IMR-90 (cell line): Measurements from ENCODE around the gene POMT1. TPM values are rescaled to one million over a fixed set of nuclear protein-coding genes. Genes with fewer than 3 reads are reported as not detected.
A peak's percentile ranks its signal among the peaks of the same experiment; 100 is the strongest.

Experiments used
- ATAC-seq: fragments of 200-7000 bp; cut with Tn5 transposase; 2 replicates; pipeline ENCODE4 v1.9.1; 2020; ENCODE audit warnings: low read depth, mild to moderate bottlenecking, moderate library complexity
- BruUV-seq: library from RNA; stranded (reverse); fragments of 400-500 nt; replicated peaks from 2 replicates; lab custom pipeline; 2021; lab: Mats Ljungman, UMichigan
- CTCF ChIA-PET: fragments of 300-600 bp; formaldehyde crosslinking; extraction: SDS; loops from one replicate; lab custom pipeline; 2021; ENCODE audit warnings: antibody characterized with exemption; lab: Yijun Ruan, JAX
- POLR2A ChIA-PET: fragments of 300-600 bp; sonication (Branson Sonifier 250); formaldehyde crosslinking; loops from one replicate; lab custom pipeline; 2022; ENCODE audit warnings: antibody characterized with exemption; ENCODE audit not compliant: unreplicated experiment; lab: Charles Lee
- DNase-seq: peaks from one replicate; pipeline ENCODE4 v3.0.0; 2013
- H2AFZ ChIP-seq: replicated peaks from 2 replicates; pipeline ENCODE3; 2013; ENCODE audit warnings: low read length, mild to moderate bottlenecking; ENCODE audit not compliant: poor library complexity
- H2AK5ac ChIP-seq: 2 replicates; pipeline ENCODE4 v1.6.1; 2013; ENCODE audit warnings: low read depth, low read length, inconsistent platforms
- H2AK9ac ChIP-seq: replicated peaks from 2 replicates; pipeline ENCODE3; 2013; ENCODE audit warnings: mild to moderate bottlenecking, low read depth, low read length, moderate library complexity; ENCODE audit not compliant: poor library complexity
- H2BK120ac ChIP-seq: 2 replicates; pipeline ENCODE4 v1.6.1; 2013; ENCODE audit warnings: low read depth, low read length, inconsistent platforms
- H2BK15ac ChIP-seq: 3 replicates; pipeline ENCODE4 v1.6.1; 2013; ENCODE audit warnings: low read depth, low read length, inconsistent platforms
- H2BK20ac ChIP-seq: 2 replicates; pipeline ENCODE4 v1.6.1; 2013; ENCODE audit warnings: low read depth, mild to moderate bottlenecking, inconsistent platforms, low read length, moderate library complexity
- H2BK5ac ChIP-seq: 2 replicates; pipeline ENCODE4 v1.6.1; 2013; ENCODE audit warnings: mild to moderate bottlenecking, low read depth, low read length, inconsistent platforms; ENCODE audit not compliant: poor library complexity, severe bottlenecking
- H3K14ac ChIP-seq: replicated peaks from 2 replicates; pipeline ENCODE4 v1.6.1; 2013; ENCODE audit warnings: low read depth, low read length, inconsistent platforms
- H3K18ac ChIP-seq: 2 replicates; pipeline ENCODE4 v1.6.1; 2013; ENCODE audit warnings: low read depth, low read length, control low read depth
- H3K23ac ChIP-seq: 2 replicates; pipeline ENCODE4 v1.6.1; 2013; ENCODE audit warnings: low read depth, low read length, inconsistent platforms
- H3K27ac ChIP-seq: 2 replicates; pipeline ENCODE4 v1.5.1; 2013; ENCODE audit warnings: mild to moderate bottlenecking, control low read depth, low read length; ENCODE audit not compliant: insufficient read depth
- H3K27me3 ChIP-seq: 2 replicates; pipeline ENCODE4 v1.6.1; 2013; ENCODE audit warnings: low read length; ENCODE audit not compliant: control insufficient read depth, insufficient read depth
- H3K36me3 ChIP-seq: 2 replicates; pipeline ENCODE4 v1.6.1; 2013; ENCODE audit warnings: low read length, mixed read lengths; ENCODE audit not compliant: control insufficient read depth, insufficient read depth
- H3K4ac ChIP-seq: 2 replicates; pipeline ENCODE4 v1.6.1; 2013; ENCODE audit warnings: low read depth, low read length, inconsistent platforms
- H3K4me1 ChIP-seq: 2 replicates; pipeline ENCODE4 v1.6.1; 2013; ENCODE audit warnings: low read length, mixed read lengths; ENCODE audit not compliant: control insufficient read depth, insufficient read depth
- H3K4me2 ChIP-seq: 2 replicates; pipeline ENCODE4 v1.6.1; 2013; ENCODE audit warnings: low read depth, mild to moderate bottlenecking, control low read depth, low read length, moderate library complexity
- H3K4me3 ChIP-seq: 2 replicates; pipeline ENCODE4 v1.5.1; 2013; ENCODE audit warnings: low read depth, mild to moderate bottlenecking, control low read depth, low read length, moderate library complexity; ENCODE audit not compliant: insufficient read depth
- H3K56ac ChIP-seq: 2 replicates; pipeline ENCODE4 v1.6.1; 2013; ENCODE audit warnings: low read length, inconsistent platforms; ENCODE audit not compliant: insufficient read depth; ENCODE audit errors: extremely low read depth
- H3K79me1 ChIP-seq, 2 experiments: 2 replicates each; pipeline ENCODE4 v1.6.1; 2013; ENCODE audit warnings: low read length in 2 of 2, inconsistent platforms in 1 of 2, low read depth in 1 of 2
- H3K9ac ChIP-seq: 2 replicates; pipeline ENCODE4 v1.6.1; 2013; ENCODE audit warnings: low read depth, low read length, control low read depth
- H3K9me1 ChIP-seq: 2 replicates; pipeline ENCODE4 v1.6.1; 2013; ENCODE audit warnings: low read length, inconsistent platforms; ENCODE audit not compliant: insufficient read depth
- H3K9me3 ChIP-seq: 2 replicates; pipeline ENCODE4 v1.6.1; 2013; ENCODE audit warnings: low read length; ENCODE audit not compliant: control insufficient read depth, insufficient read depth
- H4K20me1 ChIP-seq: 2 replicates; pipeline ENCODE4 v1.6.1; 2013; ENCODE audit warnings: low read length, inconsistent platforms; ENCODE audit not compliant: insufficient read depth
- H4K5ac ChIP-seq: 2 replicates; pipeline ENCODE4 v1.6.1; 2013; ENCODE audit warnings: mild to moderate bottlenecking, low read depth, low read length, control low read depth
- H4K8ac ChIP-seq, 2 experiments: 2 replicates each; pipeline ENCODE4 v1.6.1; 2013; ENCODE audit warnings: low read depth in 2 of 2, low read length in 2 of 2, control low read depth in 1 of 2, inconsistent platforms in 1 of 2
- H4K91ac ChIP-seq: 2 replicates; pipeline ENCODE4 v1.6.1; 2013; ENCODE audit warnings: low read depth, low read length, inconsistent platforms; ENCODE audit not compliant: insufficient read depth
- BHLHE40 ChIP-seq: fragments of 150-350 bp; IDR thresholded peaks from 2 replicates; pipeline ENCODE4 v1.6.1; 2016; ENCODE audit warnings: mild to moderate bottlenecking, low read depth, low read length
- CEBPB ChIP-seq: IDR thresholded peaks from 2 replicates; pipeline ENCODE4 v1.6.1; 2012; ENCODE audit warnings: low read depth, low read length, improper control_type of control experiment
- CTCF ChIP-seq: conservative IDR thresholded peaks from 2 replicates; pipeline ENCODE4 v1.5.1; 2012; ENCODE audit warnings: mild to moderate bottlenecking, low read depth, low read length, improper control_type of control experiment
- MAFK ChIP-seq: IDR thresholded peaks from 2 replicates; pipeline ENCODE4 v1.6.1; 2012; ENCODE audit warnings: low read depth, low read length, improper control_type of control experiment
- MXI1 ChIP-seq: IDR thresholded peaks from 2 replicates; pipeline ENCODE4 v1.6.1; 2012; ENCODE audit warnings: low read depth, mild to moderate bottlenecking, low read length, moderate library complexity, borderline replicate concordance
- NFE2L2 ChIP-seq: fragments of 150-350 bp; IDR thresholded peaks from 2 replicates; pipeline ENCODE4 v1.6.1; 2016; ENCODE audit warnings: low read depth, mild to moderate bottlenecking, low read length
- RCOR1 ChIP-seq: IDR thresholded peaks from 2 replicates; pipeline ENCODE4 v1.6.1; 2012; ENCODE audit warnings: mild to moderate bottlenecking, low read length, improper control_type of control experiment; ENCODE audit not compliant: insufficient replicate concordance
- SMC3 ChIP-seq: fragments of 150-350 bp; IDR thresholded peaks from 2 replicates; pipeline ENCODE4 v1.6.1; 2016; ENCODE audit warnings: low read depth, mild to moderate bottlenecking, antibody characterized with exemption, low read length, moderate library complexity
- WGBS, 2 experiments: methylation state at CpG; one replicate each; pipeline versions ENCODE4 v1.1.5 to v1.1.7; 2013; ENCODE audit warnings: missing lambda C conversion rate in 2 of 2; ENCODE audit not compliant: insufficient read length in 1 of 2; ENCODE audit errors: extremely low coverage in 2 of 2; 5-methylcytosine and 5-hydroxymethylcytosine counted together
- dilution Hi-C: fragments of 300-500 bp; cut with HindIII; formaldehyde crosslinking; loops from one replicate; pipeline ENCODE4 v1.14.3; 2018; ENCODE audit warnings: low sequenced_read_pairs; ENCODE audit not compliant: unreplicated experiment
- in situ Hi-C: fragments of 300-500 bp; cut with MboI; formaldehyde crosslinking; loops from 3 replicates; pipeline ENCODE4 v1.14.3; 2019; ENCODE audit warnings: low sequenced_read_pairs, inconsistent platforms, mixed read lengths
- intact Hi-C: fragments of 100-400 bp; cut with micrococcal nuclease; formaldehyde crosslinking; loops from 2 replicates; pipeline ENCODE4 v1.10.0; 2022
- polyA plus RNA-seq, 3 experiments: library from polyadenylated mRNA; depleted of rRNA; stranded (reverse); fragments of >200 nt; gene quantifications; 2 replicates each; pipeline ENCODE4 v1.2.3, GENCODE V29; 2012; ENCODE audit warnings: low replicate concordance in 1 of 3
- total RNA-seq: library from RNA; depleted of rRNA; stranded (reverse); fragments of >200 nt; gene quantifications from 2 replicates; pipeline ENCODE4 v1.2.3, GENCODE V29; 2012

The POMT1 gene
- total and polyA plus RNA-seq, 2 of the 4 experiments (the other 2 are of a cell fraction), result 24.2 to 36.5 TPM

GRCh38 chr9:131545786-131546335 lies 43.1 kb downstream of the POMT1 start (continued):
- TF ChIP-seq CEBPB, result no peak
- TF ChIP-seq MXI1, result no peak
- TF ChIP-seq MAFK, result no peak
- TF ChIP-seq RCOR1, result no peak

GRCh38 chr9:131546336-131547084 lies 43.8 kb downstream of the POMT1 start:
- Histone ChIP-seq H3K23ac (no peak overlapping the region), H4K20me1 (no peaks in the 10 kb centered on the region), H3K9me3 (peaks cover 32% of the 10 kb centered on the region), H2AK9ac (no peak overlapping the region), H3K4me1 (peaks cover 4% of the 10 kb centered on the region; the same call in 1 of the 2 replicates), H3K18ac (no peak overlapping the region), H2AFZ (peak overlapping the region; percentile 73), H2BK20ac (no peak overlapping the region), H3K4me3 (peak overlapping the region; percentile 38), H2BK5ac (no peak overlapping the region), H4K5ac (no peak overlapping the region), H4K8ac (no peak overlapping the region), H3K27me3 (peaks cover 45% of the 10 kb centered on the region), H3K36me3 (no peaks in the 10 kb centered on the region), H3K27ac (no peak overlapping the region), H2BK120ac (no peak overlapping the region), H2AK5ac (no peak overlapping the region), H3K9me1 (no peaks in the 10 kb centered on the region), H2BK15ac (no peak overlapping the region), H3K79me1 (no peaks in the 10 kb centered on the region), H3K14ac (no peak overlapping the region), H3K4me2 (peak overlapping the region; percentile 64), H4K91ac (no peak overlapping the region), H3K9ac (no peak overlapping the region), H3K4ac (no peak overlapping the region), H3K56ac (no peak overlapping the region)
- ChIA-PET CTCF (no interaction called here), POLR2A (no interaction called here)
- ATAC-seq, result peak; percentile 87
- TF ChIP-seq SMC3 (no peak), CTCF (no peak), BHLHE40 (no peak), MAFK (no peak), NFE2L2 (no peak)
- BruUV-seq, result no TSS peak
- dilution Hi-C loops, result no loop called here
- intact Hi-C loops, result no loop called here
- WGBS, 2 experiments, result 0% methylated on average over 11 of the region's 49 CpGs; no CpG with 5 or more reads in 1 of the 2 experiments
- in situ Hi-C loops, result no loop called here
- DNase-seq, result peak; percentile 12
